IPS-18a (cell line): ENCODE measurements around the gene GPSM1.

Experiments
- H3K27ac ChIP-seq: one replicate; pipeline ENCODE4 v1.5.1; 2013; ENCODE audit warnings: low read length
- H3K27me3 ChIP-seq: one replicate; pipeline ENCODE4 v1.6.1; 2013; ENCODE audit warnings: mild to moderate bottlenecking, low read length; ENCODE audit not compliant: control insufficient read depth, insufficient read depth
- H3K36me3 ChIP-seq: one replicate; pipeline ENCODE4 v1.6.1; 2013; ENCODE audit warnings: low read depth, low read length; ENCODE audit not compliant: control insufficient read depth
- H3K4me1 ChIP-seq: one replicate; pipeline ENCODE4 v1.6.1; 2013; ENCODE audit warnings: low read depth, low read length; ENCODE audit not compliant: control insufficient read depth
- H3K4me3 ChIP-seq: one replicate; pipeline ENCODE4 v1.5.1; 2013; ENCODE audit warnings: low read length
- H3K9ac ChIP-seq: one replicate; pipeline ENCODE4 v1.6.1; 2013; ENCODE audit warnings: mild to moderate bottlenecking, low read length, moderate library complexity
- H3K9me3 ChIP-seq: one replicate; pipeline ENCODE4 v1.6.1; 2013; ENCODE audit warnings: low read depth, low read length; ENCODE audit not compliant: control insufficient read depth

GPSM1 gene

DNA sequence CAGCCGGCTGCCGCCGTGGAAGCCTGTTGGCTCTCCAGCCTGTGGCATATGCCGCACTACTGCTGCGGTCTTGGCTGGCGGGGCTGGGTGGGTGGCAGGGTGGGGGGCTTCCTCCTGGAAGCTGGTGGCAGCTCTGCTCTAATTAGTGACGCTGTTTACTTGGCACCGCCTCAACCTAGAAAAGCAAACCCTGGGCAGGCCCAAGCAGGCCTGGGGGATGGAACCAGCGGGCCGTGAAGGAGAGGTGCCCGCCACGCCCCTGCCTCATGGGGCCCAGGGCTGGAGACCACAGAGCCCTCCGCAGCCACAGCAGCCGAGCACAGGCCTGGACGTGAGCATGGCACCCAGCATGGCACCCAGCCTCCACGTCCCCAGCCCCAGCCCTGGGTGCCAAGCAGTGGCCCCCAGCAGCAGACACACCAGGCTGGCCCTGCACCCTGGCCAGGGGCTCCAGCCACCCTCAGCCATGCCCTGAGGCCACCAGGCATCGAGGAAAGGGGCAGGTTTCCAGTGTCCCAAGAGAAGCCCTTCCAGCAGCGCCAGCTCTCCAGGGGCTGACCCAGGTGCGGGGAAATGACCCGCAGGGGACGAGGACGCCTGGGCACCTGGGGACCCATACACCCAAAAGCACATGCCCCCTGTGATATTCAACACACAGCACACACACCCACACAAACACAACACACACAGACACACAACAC is 18.1 kb upstream of the GPSM1 start:
- no peaks in the 10 kb centered on the region for H3K4me1 ChIP-seq
- H3K9ac ChIP-seq = no peak overlapping the region
- H3K36me3 ChIP-seq = no peaks in the 10 kb centered on the region
- no peak overlapping the region for H3K4me3 ChIP-seq
- H3K27me3 ChIP-seq = no peaks in the 10 kb centered on the region
- H3K9me3 ChIP-seq = no peaks in the 10 kb centered on the region
- no peak overlapping the region for H3K27ac ChIP-seq

DNA sequence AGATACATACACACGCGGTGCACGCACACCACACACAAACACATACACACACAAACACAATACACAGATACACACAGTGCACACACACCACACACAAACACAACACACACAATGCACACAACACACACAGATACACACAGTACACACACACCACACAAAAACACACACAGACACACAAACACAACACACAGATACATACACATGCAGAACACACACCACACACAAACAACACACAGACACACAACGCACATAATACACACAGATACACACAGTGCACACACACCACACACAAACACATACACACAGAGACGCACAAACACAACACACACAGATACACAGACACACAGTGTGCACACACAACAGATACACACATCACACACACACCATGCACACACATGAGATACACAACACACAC is 17.5 kb upstream of the GPSM1 start:
- Histone ChIP-seq H3K27ac (no peak overlapping the region), H3K9ac (no peak overlapping the region), H3K9me3 (peaks cover under 1% of the 10 kb centered on the region), H3K4me3 (no peak overlapping the region), H3K27me3 (no peaks in the 10 kb centered on the region), H3K4me1 (no peaks in the 10 kb centered on the region), H3K36me3 (no peaks in the 10 kb centered on the region)

DNA sequence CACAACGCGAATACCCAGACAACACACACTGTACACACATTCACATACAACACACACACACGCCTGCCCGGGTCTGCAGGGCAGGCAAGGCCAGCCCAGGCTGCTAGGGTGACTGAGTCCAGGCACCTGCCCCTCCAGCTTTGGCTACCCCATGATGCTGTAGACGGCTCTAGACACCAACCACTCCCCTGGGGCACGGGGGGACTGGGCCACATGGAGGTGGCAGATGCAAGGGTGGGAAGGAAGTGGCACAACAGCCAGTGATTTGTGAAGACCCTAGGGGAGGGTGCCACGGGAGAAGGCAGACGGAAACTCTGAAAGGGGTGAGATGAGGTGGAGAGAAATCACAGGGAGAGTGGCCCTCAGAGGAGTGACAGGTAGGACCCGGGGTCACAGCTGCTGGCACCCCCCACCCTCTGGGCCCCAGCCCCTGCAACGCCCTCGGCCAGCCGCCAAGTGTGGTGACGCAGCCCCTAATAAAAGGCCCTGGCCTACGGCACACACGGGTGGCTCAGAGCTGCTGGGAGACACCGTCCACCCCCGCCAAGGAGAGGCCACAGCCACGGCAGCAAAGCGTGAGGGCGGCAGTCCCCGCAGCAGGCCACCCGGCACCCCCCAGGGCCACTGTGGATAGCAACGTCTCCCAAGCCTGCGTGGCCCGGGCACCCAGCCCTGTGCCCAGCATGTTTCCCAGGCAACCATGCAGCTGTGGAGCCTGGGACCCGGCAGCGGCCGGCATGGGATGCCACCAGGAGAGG is 16.9 kb upstream of the GPSM1 start:
- Histone ChIP-seq H3K36me3 (no peaks in the 10 kb centered on the region), H3K27ac (no peak overlapping the region), H3K4me3 (no peak overlapping the region), H3K27me3 (no peaks in the 10 kb centered on the region), H3K4me1 (no peaks in the 10 kb centered on the region), H3K9me3 (peaks cover 7% of the 10 kb centered on the region), H3K9ac (no peak overlapping the region)

- H3K4me3 ChIP-seq = no peak overlapping the region
- H3K27me3 ChIP-seq = no peaks in the 10 kb centered on the region
- H3K9me3 ChIP-seq = peaks cover 7% of the 10 kb centered on the region
- H3K4me1 ChIP-seq = no peaks in the 10 kb centered on the region
- H3K36me3 ChIP-seq = no peaks in the 10 kb centered on the region
- no peak overlapping the region for H3K27ac ChIP-seq
- no peak overlapping the region for H3K9ac ChIP-seq
Measured at GRCh38 chr9:136311051-136312008, 16.0 kb upstream of the GPSM1 start.

GRCh38 chr9:136312009-136312375 is 15.3 kb upstream of the GPSM1 start:
- Histone ChIP-seq H3K4me3 (no peak overlapping the region), H3K36me3 (no peaks in the 10 kb centered on the region), H3K9ac (no peak overlapping the region), H3K9me3 (peaks cover 7% of the 10 kb centered on the region), H3K27ac (no peak overlapping the region), H3K4me1 (no peaks in the 10 kb centered on the region), H3K27me3 (no peaks in the 10 kb centered on the region)

DNA sequence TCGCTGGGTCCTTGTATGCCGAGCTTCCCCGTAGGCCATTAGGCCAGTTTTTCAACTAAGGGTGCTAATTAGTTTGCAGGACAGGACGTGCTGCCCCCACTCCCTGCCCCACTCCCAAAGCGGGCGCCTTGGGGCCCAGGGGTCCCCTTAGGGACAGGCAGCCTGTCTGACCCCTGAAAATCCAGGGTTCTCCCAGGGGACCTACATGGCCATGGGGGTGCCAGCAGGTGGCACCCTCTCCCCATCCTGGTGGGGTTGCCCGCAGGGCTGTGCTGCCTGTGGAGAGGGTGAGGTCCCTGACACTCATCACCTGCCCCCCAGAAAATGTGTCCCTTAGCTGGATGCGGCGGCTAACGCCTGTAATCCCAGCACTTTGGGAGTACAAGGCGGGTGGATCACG is 14.9 kb upstream of the GPSM1 start:
- Histone ChIP-seq H3K9ac (no peak overlapping the region), H3K4me1 (no peaks in the 10 kb centered on the region), H3K27ac (no peak overlapping the region), H3K27me3 (no peaks in the 10 kb centered on the region), H3K36me3 (no peaks in the 10 kb centered on the region), H3K4me3 (no peak overlapping the region), H3K9me3 (peaks cover 7% of the 10 kb centered on the region)

- Histone ChIP-seq H3K4me1 (no peaks in the 10 kb centered on the region), H3K27me3 (no peaks in the 10 kb centered on the region), H3K4me3 (no peak overlapping the region), H3K9ac (no peak overlapping the region), H3K9me3 (peaks cover 7% of the 10 kb centered on the region), H3K36me3 (no peaks in the 10 kb centered on the region), H3K27ac (no peak overlapping the region)
Measured at GRCh38 chr9:136313111-136314055, 14.0 kb upstream of the GPSM1 start.

DNA sequence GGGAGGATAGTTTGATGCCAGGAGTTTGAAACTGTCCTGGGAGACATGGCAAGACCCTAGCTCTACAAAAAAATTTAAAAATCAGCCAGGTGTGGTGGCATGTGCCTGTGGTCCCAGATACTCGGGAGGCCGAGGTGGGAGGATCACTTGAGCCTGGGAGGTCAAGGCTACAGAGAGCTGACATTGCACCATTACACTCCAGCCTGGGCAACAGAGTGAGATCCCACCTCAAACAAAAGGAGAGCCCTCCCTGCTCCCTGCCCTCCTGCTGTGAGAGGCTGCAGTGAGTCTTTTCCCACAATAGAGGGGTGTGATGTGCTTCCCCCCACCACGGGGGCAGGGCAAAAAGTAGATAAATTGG is 13.3 kb upstream of the GPSM1 start:
- no peak overlapping the region for H3K27ac ChIP-seq
- H3K4me1 ChIP-seq = no peaks in the 10 kb centered on the region
- no peak overlapping the region for H3K4me3 ChIP-seq
- peaks cover 7% of the 10 kb centered on the region for H3K9me3 ChIP-seq
- no peaks in the 10 kb centered on the region for H3K36me3 ChIP-seq
- no peak overlapping the region for H3K9ac ChIP-seq
- no peaks in the 10 kb centered on the region for H3K27me3 ChIP-seq

DNA sequence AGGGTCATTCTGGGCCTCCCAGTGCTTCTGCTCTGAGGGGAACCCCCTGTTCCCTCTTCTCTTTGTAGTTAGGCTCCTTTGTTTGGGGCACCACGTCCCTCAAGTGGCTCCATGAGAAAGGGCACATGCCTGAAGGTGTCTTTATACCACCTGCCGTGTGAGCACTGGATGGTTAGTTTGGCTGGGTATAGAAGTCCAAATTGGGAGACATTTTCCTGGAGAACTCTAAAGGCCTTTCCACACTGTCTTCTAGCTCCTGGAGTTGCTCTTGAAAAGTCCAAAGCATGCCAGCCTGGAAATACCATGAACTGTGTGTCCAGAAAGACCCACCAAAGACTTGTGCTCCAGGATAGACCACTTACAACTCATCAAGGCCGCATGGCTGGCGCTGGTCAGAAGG is 12.4 kb upstream of the GPSM1 start:
- Histone ChIP-seq H3K4me3 (no peak overlapping the region), H3K4me1 (no peaks in the 10 kb centered on the region), H3K9me3 (peaks cover 7% of the 10 kb centered on the region), H3K27ac (no peak overlapping the region), H3K27me3 (no peaks in the 10 kb centered on the region), H3K36me3 (no peaks in the 10 kb centered on the region), H3K9ac (no peak overlapping the region)

DNA sequence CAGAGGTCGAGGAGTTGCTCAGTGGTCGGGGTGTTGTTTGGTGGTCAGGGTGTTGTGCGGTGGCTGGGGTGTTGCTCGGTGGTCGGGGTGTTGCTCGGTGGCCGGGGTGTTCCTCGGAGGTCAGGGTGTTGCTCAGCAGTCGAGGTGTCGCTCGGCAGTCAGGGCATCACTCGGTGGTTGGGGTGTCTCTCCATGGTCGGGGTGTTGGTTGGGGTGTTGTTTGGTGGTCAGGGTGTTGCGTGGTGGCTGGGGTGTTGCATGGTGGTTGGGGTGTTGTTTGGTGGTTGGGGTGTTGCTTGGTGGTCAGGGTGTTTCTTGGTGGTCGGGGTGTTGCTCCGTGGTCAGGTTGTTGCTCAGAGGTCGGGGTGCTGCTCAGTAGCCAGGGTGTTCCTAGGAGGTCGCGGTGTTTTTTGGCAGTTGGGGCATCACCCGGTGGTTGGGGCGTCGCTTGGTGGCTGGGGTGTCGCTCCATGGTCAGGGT is 11.0 kb upstream of the GPSM1 start:
- no peaks in the 10 kb centered on the region for H3K27me3 ChIP-seq
- no peak overlapping the region for H3K9ac ChIP-seq
- no peaks in the 10 kb centered on the region for H3K36me3 ChIP-seq
- H3K9me3 ChIP-seq = peaks cover 7% of the 10 kb centered on the region
- no peak overlapping the region for H3K27ac ChIP-seq
- no peak overlapping the region for H3K4me3 ChIP-seq
- no peaks in the 10 kb centered on the region for H3K4me1 ChIP-seq
